Gastrocnemius medialis (tissue), 4 donors: ENCODE measurements around the gene ELK3.

Source experiments
- CTCF ChIP-seq, 5 experiments: fragments of 450-650 bp in 3 of 5; fragments of 200-600 bp in 2 of 5; sonication (generic) in 2 of 5; IDR thresholded peaks in 4 of 5; conservative IDR thresholded peaks in 1 of 5; 1 replicate in 4 of 5; 2 replicates in 1 of 5; pipeline ENCODE4 v1.5.1; 2016 to 2019; ENCODE audit warnings: antibody characterized with exemption in 5 of 5, mild to moderate bottlenecking in 3 of 5, moderate library complexity in 3 of 5
- POLR2A ChIP-seq, 2 donors: fragments of 450-650 bp; IDR thresholded peaks; one replicate each; pipeline ENCODE4 v1.6.1; 2017; ENCODE audit warnings: antibody characterized with exemption in 2 of 2, mild to moderate bottlenecking in 2 of 2, moderate library complexity in 2 of 2

GRCh38 chr12:96201272-96202227 is 7.4 kb downstream of the ELK3 start:
- no peak for TF ChIP-seq POLR2A (IDR thresholded peaks at IDR 0.05)
- no peak for TF ChIP-seq CTCF (IDR thresholded peaks at IDR 0.05 in 4 of 5, conservative IDR thresholded peaks at IDR 0.05 in 1 of 5)
